DMS79 treated with DMSO at 0.1 percent for 48 hours (cell line): ENCODE results near the gene CAMTA1.
A peak's percentile ranks its signal among the peaks of the same experiment; 100 is the strongest.

Experiments used
- DNase-seq: peaks from one replicate; lab custom pipeline; 2025; lab: John Stamatoyannopoulos, UW

Gene CAMTA1

GRCh38 chr1:7229186-7229585 is 443.9 kb downstream of the CAMTA1 start:
- no peak for DNase-seq

GRCh38 chr1:7229696-7230631 is 444.7 kb downstream of the CAMTA1 start:
- DNase-seq, result no peak

- DNase-seq, result no peak
These were observed 447.4 kb downstream of the CAMTA1 start for GRCh38 chr1:7232441-7233236.

- DNase-seq, result no peak
These were observed 447.9 kb downstream of the CAMTA1 start for GRCh38 chr1:7233237-7233540.

DNA sequence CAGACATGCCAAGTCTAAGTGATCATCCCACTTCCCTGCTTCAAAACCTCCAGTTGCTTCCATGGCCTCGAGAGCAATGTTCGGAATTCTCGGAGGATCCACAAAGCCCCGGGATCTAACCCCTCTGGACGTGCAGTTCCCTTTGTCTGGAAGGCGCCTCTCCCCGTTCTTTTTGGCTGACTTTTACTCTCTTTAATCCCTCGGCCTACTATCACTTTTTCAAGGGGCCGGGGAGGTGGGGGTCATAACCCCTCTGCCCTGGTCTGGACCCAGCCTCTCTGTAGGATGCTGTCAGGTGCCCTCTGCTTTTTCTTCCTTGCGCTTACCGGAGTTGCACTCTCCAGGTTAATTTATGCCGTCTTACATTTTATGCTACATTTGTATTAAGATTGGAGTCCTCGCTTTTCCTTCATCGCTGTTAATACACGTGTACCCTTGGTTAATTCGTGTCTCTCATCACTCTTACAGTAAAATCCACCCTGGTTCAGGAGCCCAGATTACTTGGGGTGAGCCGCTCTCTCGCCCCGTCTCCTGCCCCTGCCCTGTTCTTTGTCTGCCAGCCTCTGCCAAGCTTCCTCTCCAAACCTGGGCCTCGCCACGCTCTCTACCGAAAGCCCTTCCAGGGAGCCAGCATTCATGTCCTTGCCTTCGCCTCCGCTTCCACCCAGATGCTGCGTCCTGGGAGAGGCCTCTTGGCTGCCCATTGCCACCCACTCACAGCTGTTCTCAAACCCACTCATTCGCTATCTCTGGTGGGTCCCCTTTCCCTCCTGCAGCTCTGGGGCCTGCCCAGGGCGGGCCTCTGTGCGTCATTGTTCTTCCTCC is 448.6 kb downstream of the CAMTA1 start:
- no peak for DNase-seq

GRCh38 chr1:7234471-7234755 is 449.2 kb downstream of the CAMTA1 start:
- no peak for DNase-seq

GRCh38 chr1:7235871-7236517 is 450.7 kb downstream of the CAMTA1 start:
- DNase-seq, result no peak

DNA sequence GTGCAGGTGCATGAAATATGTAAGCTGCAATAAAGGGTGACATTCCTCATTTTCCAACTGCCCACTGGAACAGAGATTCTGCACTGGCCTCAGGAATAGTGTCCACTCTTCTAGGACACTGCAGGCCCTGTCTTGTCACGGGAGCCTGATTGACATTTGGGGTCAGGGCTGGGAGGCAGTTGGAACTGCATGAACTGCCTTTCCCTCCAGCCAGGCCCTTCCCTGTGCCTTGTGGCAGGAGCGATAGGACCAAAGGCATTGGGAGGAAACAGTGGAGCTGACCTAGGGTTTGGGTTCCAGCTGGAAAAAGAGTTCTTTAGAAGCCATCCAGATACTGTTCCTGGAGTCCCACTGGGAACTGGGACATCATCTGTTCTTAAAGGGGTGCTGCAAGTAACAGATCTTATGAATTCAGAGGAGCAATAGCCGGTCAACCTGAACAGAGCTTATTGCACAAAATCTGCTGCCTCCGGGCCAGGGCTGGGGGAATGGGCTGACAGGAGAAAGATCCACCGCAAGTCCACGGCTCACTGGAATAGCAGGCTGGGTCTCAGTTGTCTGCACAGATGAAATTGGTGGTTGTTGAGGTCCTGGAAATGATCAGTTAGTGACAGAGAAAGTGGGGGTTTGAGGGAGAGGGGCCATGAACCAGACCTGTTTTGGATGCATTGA is 451.7 kb downstream of the CAMTA1 start:
- no peak for DNase-seq

- no peak for DNase-seq
These were observed 461.9 kb downstream of the CAMTA1 start for GRCh38 chr1:7247158-7247557.

- DNase-seq, result peak; percentile 81
These were observed 462.7 kb downstream of the CAMTA1 start for GRCh38 chr1:7247791-7248548.

DNA sequence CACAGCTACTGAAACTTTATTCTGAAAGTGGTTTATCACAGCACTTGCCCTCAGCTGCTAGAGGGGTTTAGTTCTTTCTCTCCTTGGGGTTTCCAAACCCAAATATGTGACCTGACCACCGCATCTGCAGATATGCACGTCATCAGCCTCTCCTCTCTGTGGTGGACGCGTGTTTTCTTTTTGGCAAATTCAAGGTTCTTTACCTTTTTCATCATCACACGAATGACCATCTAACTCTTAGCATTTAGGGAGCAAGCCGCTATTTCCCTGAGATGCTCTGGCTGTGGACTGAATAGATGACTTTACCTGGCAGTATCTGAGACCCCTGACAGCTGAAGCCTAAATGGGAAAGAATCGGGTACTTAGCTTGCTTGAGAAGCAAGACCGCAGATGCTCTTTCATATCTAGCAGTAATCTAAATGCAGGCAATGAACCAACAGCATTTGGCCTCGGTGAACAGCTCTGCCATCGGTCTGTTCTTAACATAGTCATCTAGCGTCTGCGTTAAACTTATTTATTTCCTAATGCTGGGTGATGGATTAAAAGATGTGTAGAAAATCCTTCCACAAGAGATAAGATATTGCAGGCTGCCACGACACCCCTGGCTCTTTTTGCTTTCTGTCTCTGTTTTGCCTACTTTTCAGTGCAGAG is 463.4 kb downstream of the CAMTA1 start:
- DNase-seq, result no peak

GRCh38 chr1:7249516-7249915 is 464.3 kb downstream of the CAMTA1 start:
- no peak for DNase-seq

DNA sequence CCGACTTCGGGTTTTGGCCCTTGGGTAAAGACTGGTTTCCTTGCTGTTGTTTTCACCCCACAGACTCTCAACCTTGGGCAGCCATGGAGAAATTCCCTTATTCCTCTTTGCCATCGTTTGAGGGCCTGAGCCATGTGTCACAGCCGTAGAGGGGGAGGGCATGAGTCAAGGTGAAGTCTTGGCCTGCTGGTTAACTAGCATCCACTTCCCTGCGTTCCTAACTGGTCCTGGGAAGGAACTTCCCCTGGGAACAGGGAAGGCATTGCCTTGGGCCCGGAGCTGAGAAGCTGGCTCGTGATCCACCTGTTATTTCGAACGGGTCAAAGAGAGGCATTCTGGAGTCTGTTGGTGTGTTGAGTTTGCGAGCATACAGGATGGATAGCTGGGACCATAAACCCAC is 464.9 kb downstream of the CAMTA1 start:
- DNase-seq, result no peak

DNA sequence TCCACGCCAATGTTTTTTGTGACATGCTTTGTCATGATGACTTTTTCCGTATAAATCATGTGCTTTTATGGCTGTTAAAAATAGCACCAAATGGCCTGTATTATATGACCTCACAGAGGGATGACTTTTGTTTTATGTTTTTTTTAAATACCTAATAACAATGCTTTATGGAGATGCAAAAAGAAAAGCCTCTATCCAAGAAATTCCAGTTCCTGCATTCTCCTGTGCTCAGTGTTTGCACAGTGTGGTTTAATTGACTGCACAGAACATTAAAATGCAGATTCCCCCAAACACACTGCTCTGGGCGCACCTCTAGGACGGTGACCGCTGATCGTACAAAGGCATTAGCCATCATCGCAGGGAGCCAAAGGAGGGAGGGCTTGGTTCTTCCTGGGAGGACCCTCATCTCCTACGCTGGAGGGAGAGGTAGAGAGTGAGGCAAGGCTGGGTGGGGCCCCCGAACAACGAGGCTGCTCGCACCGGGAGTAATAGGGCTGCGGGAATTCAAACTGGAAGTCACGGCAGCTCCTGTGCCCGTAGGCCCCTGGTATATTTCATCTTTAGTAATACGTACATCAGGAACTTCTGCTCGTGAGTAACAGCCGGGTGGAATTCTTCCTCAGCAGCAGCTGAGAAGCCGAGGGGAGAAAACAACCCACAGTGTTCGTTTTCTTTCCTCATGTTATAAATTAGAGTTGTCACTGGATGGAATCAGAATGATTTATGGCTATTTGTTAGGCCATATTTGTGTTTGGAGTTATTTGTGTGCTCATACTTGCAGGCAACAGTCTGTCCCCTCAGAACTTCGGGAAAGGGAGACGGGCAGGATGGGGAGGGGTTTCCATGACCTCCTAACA is 465.6 kb downstream of the CAMTA1 start:
- DNase-seq, result no peak

GRCh38 chr1:7251454-7251800 is 466.2 kb downstream of the CAMTA1 start:
- no peak for DNase-seq

GRCh38 chr1:7252411-7253117 is 467.3 kb downstream of the CAMTA1 start:
- DNase-seq, result no peak

DNA sequence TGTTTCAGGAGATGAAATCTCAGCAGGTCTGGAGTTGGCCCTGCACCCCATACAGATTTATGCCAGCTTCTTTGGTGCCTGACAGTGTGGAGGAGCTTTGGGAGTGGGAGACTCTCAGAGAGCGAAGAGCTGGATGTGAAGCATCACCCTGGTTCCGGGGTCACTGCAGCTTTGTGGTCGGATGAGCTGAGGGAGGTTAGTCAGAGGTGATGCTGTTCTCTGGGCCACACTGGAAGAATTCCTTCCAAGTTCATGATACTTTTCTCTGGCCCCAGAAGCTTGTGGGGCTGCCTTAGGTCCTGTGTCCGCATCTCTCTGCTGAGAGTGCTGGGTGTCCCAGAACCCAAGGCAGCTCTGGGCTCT is 467.8 kb downstream of the CAMTA1 start:
- DNase-seq, result no peak

- DNase-seq, result no peak
These were observed 468.8 kb downstream of the CAMTA1 start for GRCh38 chr1:7253988-7254587.
